Prostate gland (tissue), 2 donors: ENCODE data around the gene SMIM22. TPM values are rescaled to one million over a fixed set of nuclear protein-coding genes. Genes with fewer than 3 reads are reported as not detected.

Source experiments
- DNase-seq: peaks from one replicate; pipeline ENCODE4 v3.0.0-alpha.2; 2019; ENCODE audit warnings: low spot score
- H3K27ac ChIP-seq, 2 donors: fragments of 200-600 bp; sonication (generic); 2 replicates each; pipeline ENCODE4 v1.5.1; 2017 to 2019
- H3K27me3 ChIP-seq: fragments of 200-600 bp; sonication (generic); replicated peaks from 2 replicates; pipeline ENCODE4 v1.5.1; 2019; ENCODE audit not compliant: insufficient read depth
- H3K36me3 ChIP-seq, 2 donors: fragments of 200-600 bp; sonication (generic); 1 replicate in 1 of 2; 2 replicates in 1 of 2; pipeline versions ENCODE4 v1.5.1 to v1.8.1; 2017 to 2019
- H3K4me1 ChIP-seq: fragments of 200-600 bp; sonication (generic); replicated peaks from 2 replicates; pipeline ENCODE4 v1.5.1; 2019
- H3K4me3 ChIP-seq, 2 donors: fragments of 200-600 bp; sonication (generic); 2 replicates each; pipeline ENCODE4 v1.5.1; 2017 to 2019
- H3K9me3 ChIP-seq: fragments of 200-600 bp; sonication (generic); 2 replicates; pipeline ENCODE4 v1.5.1; 2017
- CTCF ChIP-seq, 4 experiments: fragments of 200-600 bp in 2 of 4; fragments of 450-650 bp in 2 of 4; sonication (generic) in 2 of 4; IDR thresholded peaks; 1 replicate in 3 of 4; 2 replicates in 1 of 4; pipeline ENCODE4 v1.5.1; 2016 to 2019; ENCODE audit warnings: antibody characterized with exemption in 4 of 4, mild to moderate bottlenecking in 2 of 4, moderate library complexity in 2 of 4
- POLR2A ChIP-seq: fragments of 450-650 bp; IDR thresholded peaks from one replicate; pipeline ENCODE4 v1.6.1; 2016; ENCODE audit warnings: antibody characterized with exemption, mild to moderate bottlenecking
- POLR2AphosphoS5 ChIP-seq: sonication (generic); formaldehyde crosslinking; IDR thresholded peaks from one replicate; pipeline ENCODE4 v1.6.1; 2017; ENCODE audit warnings: antibody characterized with exemption
- WGBS: methylation state at CpG from one replicate; pipeline ENCODE4 v1.1.5; 2018; 5-methylcytosine and 5-hydroxymethylcytosine counted together
- intact Hi-C: fragments of 100-400 bp; cut with DNase I; formaldehyde crosslinking; loops from one replicate; pipeline ENCODE4 v1.14.2; 2022
- total RNA-seq, 2 donors: library from RNA; depleted of rRNA; stranded (reverse); fragments of >200 nt; gene quantifications; one replicate each; pipeline ENCODE4 v1.1.0, GENCODE V29; 2016

Gene SMIM22
- total RNA-seq, 2 donors from 2014 or later: 5.6 to 29.0 TPM

DNA sequence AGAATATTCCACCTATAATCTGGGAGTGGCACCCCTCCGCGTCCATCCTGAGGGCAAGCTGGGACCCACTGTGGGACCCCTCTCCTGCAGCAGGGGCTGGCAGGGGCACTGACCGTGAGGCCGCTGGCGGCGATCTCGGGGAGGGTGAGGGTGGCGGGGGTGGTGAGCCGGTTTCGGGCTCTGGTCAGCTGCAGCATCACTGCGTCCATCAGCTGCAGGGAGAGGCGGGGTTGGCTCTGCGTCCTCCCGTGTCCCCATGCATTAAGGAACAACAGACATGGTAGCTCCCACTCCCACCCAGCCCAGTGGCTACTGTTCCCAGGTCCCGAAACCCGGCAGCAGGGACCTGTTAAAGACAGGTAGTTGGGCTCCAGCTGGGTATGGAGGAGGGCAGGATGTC, 3.3 kb downstream of the SMIM22 start:
- Histone ChIP-seq H3K27me3 (no peaks in the 10 kb centered on the region), H3K4me1 (peaks cover 11% of the 10 kb centered on the region), H3K36me3 (no peaks in the 10 kb centered on the region), H3K9me3 (no peaks in the 10 kb centered on the region), H3K4me3 (no peak overlapping the region), H3K27ac (no peak overlapping the region)
- intact Hi-C loops: no loop called here
- DNase-seq: no peak
- 87% methylated on average over 8 of the region's 16 CpGs for WGBS
- TF ChIP-seq POLR2A (no peak), CTCF (IDR thresholded peaks at IDR 0.05) (no peak), POLR2AphosphoS5 (no peak)

- Histone ChIP-seq H3K27ac (no peak overlapping the region), H3K9me3 (no peaks in the 10 kb centered on the region), H3K4me1 (peaks cover 13% of the 10 kb centered on the region), H3K27me3 (no peaks in the 10 kb centered on the region), H3K4me3 (no peak overlapping the region), H3K36me3 (peaks cover 0 to 3% of the 10 kb centered on the region in 2 donors)
- TF ChIP-seq POLR2AphosphoS5: no peak
- no peak for TF ChIP-seq POLR2A
- WGBS: 93% methylated on average over 19 of the region's 19 CpGs
- intact Hi-C loops: no loop called here
- no peak for DNase-seq
Measured at GRCh38 chr16:4799171-4799855, 4.1 kb downstream of the SMIM22 start.

GRCh38 chr16:4800290-4801041, 5.3 kb downstream of the SMIM22 start:
- intact Hi-C loops: loop anchor here (10.0 kb wide), 1 partner anchor 66 kb away; the partner anchor contains the start of genes ANKS3 and DNAAF8
- peaks cover 0 to 14% of the 10 kb centered on the region in 2 donors for H3K36me3 ChIP-seq
- H3K27ac ChIP-seq: peak overlapping the region; percentile 22 to 51
- peak; percentile 58 for DNase-seq
- H3K9me3 ChIP-seq: no peaks in the 10 kb centered on the region
- H3K4me3 ChIP-seq: no peak overlapping the region
- peaks cover 13% of the 10 kb centered on the region for H3K4me1 ChIP-seq
- WGBS: 54% methylated on average over 17 of the region's 17 CpGs
- TF ChIP-seq CTCF (IDR thresholded peaks at IDR 0.05): no peak
- no peak for TF ChIP-seq POLR2A
- peak; percentile 34 for TF ChIP-seq POLR2AphosphoS5
- H3K27me3 ChIP-seq: no peaks in the 10 kb centered on the region

- Histone ChIP-seq H3K4me1 (peaks cover 13% of the 10 kb centered on the region), H3K36me3 (peaks cover 0 to 14% of the 10 kb centered on the region in 2 donors), H3K9me3 (no peaks in the 10 kb centered on the region), H3K4me3 (peak overlapping the region; percentile 67 to 70), H3K27me3 (no peaks in the 10 kb centered on the region), H3K27ac (peak overlapping the region; percentile 80 to 85)
- intact Hi-C loops: loop anchor here (10.0 kb wide), 1 partner anchor 67 kb away; the partner anchor contains the start of genes ANKS3 and DNAAF8
- no peak for DNase-seq
- TF ChIP-seq POLR2AphosphoS5 (no peak), POLR2A (no peak), CTCF (IDR thresholded peaks at IDR 0.05) (peak in 1 of 4 experiments; percentile 1)
- 36% methylated on average over 27 of the region's 29 CpGs for WGBS
Measured at GRCh38 chr16:4801051-4801961, 6.1 kb downstream of the SMIM22 start.
